HG03066 (cell line): ENCODE data around the gene PF4V1.
"Not testable (repeated sequence)": the region's sequence is repeated elsewhere in the genome, so short reads cannot be mapped to it uniquely, and the experiment has no call there.

ENCODE experiments used
- ATAC-seq: cut with Tn5 transposase; IDR thresholded peaks from one replicate; pipeline ENCODE4 v1.9.1; 2021; ENCODE audit warnings: low read depth; ENCODE audit not compliant: unreplicated experiment

The PF4V1 gene

GRCh38 chr4:73869130-73870055, 16.3 kb downstream of the PF4V1 start, which contains the start of gene CXCL1:
TSS of gene CXCL1 (plus strand) at chr4:73869393. CDS start at chr4:73869471, 78 bp downstream.
- no peak for ATAC-seq

GRCh38 chr4:73870260-73870659, 17.2 kb downstream of the PF4V1 start:
- no peak for ATAC-seq

- no peak for ATAC-seq
These were observed 17.7 kb downstream of the PF4V1 start for GRCh38 chr4:73870768-73871167.

- no peak for ATAC-seq
These were observed 18.6 kb downstream of the PF4V1 start for GRCh38 chr4:73871511-73872310.

- ATAC-seq, result no peak
These were observed 19.4 kb downstream of the PF4V1 start for GRCh38 chr4:73872316-73873108.

- no peak for ATAC-seq
These were observed 21.3 kb downstream of the PF4V1 start for GRCh38 chr4:73874386-73874785.

GRCh38 chr4:73875401-73875800, 22.3 kb downstream of the PF4V1 start:
- ATAC-seq, result no peak

- ATAC-seq, result no peak
These were observed 30.2 kb downstream of the PF4V1 start for GRCh38 chr4:73883306-73883705.

GRCh38 chr4:73885574-73886267, 32.6 kb downstream of the PF4V1 start:
- ATAC-seq, result no peak

- ATAC-seq, result no peak
These were observed 38.2 kb downstream of the PF4V1 start for GRCh38 chr4:73891326-73891725.

GRCh38 chr4:73891739-73892405, 38.8 kb downstream of the PF4V1 start:
- ATAC-seq, result no peak

GRCh38 chr4:73892966-73893365, 39.9 kb downstream of the PF4V1 start:
- ATAC-seq, result no peak

- no peak for ATAC-seq
These were observed 40.9 kb downstream of the PF4V1 start for GRCh38 chr4:73894001-73894400.

GRCh38 chr4:73895201-73896175, 42.4 kb downstream of the PF4V1 start:
- no peak for ATAC-seq

- ATAC-seq, result no peak
These were observed 43.3 kb downstream of the PF4V1 start for GRCh38 chr4:73896416-73896815.

GRCh38 chr4:73897380-73898136, 44.5 kb downstream of the PF4V1 start:
- ATAC-seq, result no peak

GRCh38 chr4:73899338-73899737, 46.2 kb downstream of the PF4V1 start:
- ATAC-seq, result not testable (repeated sequence)

GRCh38 chr4:73901031-73901430, 47.9 kb downstream of the PF4V1 start:
- no peak for ATAC-seq
